ENCODE data around the gene OR6C2. TPM values are rescaled to one million over a fixed set of nuclear protein-coding genes. Genes with fewer than 3 reads are reported as not detected.
"Not testable (repeated sequence)": the region's sequence is repeated elsewhere in the genome, so short reads cannot be mapped to it uniquely, and the experiment has no call there.

OR6C2 gene
- total RNA-seq, 6 experiments from 2014 or later, result not detected

- WGBS (ENCODE audit: insufficient coverage, low coverage, low lambda C conversion rate, missing lambda C conversion rate), result 23% methylated on average over 2 of the region's 2 CpGs
- Histone ChIP-seq H3K4me1 (no peaks in the 10 kb centered on the region), H3K4me3 (no peak overlapping the region), H3K27me3 (no peaks in the 10 kb centered on the region), H3K27ac (no peak overlapping the region), H3K36me3 (no peaks in the 10 kb centered on the region), H3K9me3 (no peaks in the 10 kb centered on the region)
- DNase-seq (no peak), ATAC-seq (no peak)
- intact Hi-C loops (cut with DNase I), result no loop called here
- TF ChIP-seq POLR2A (IDR thresholded peaks at IDR 0.05), result no peak
- TF ChIP-seq CTCF (IDR thresholded peaks at IDR 0.05), result no peak
These were observed 24.0 kb downstream of the OR6C2 start for GRCh38 chr12:55467836-55468235.

GRCh38 chr12:55469291-55469690, 25.4 kb downstream of the OR6C2 start:
- Histone ChIP-seq H3K9me3 (no peaks in the 10 kb centered on the region), H3K27me3 (no peaks in the 10 kb centered on the region), H3K4me3 (no peak overlapping the region), H3K27ac (no peak overlapping the region), H3K4me1 (no peaks in the 10 kb centered on the region), H3K36me3 (no peaks in the 10 kb centered on the region)
- intact Hi-C loops (cut with DNase I), result no loop called here
- no peak for DNase-seq
- ATAC-seq, result no peak
- WGBS (ENCODE audit: insufficient coverage, low coverage, low lambda C conversion rate, missing lambda C conversion rate), result 59% methylated on average over 2 of the region's 2 CpGs
- TF ChIP-seq POLR2A (IDR thresholded peaks at IDR 0.05) (no peak), CTCF (IDR thresholded peaks at IDR 0.05) (no peak)

- DNase-seq (no peak), ATAC-seq (no peak)
- Histone ChIP-seq H3K27ac (no peak within 1 kb of the TSS), H3K4me1 (no peaks in the 10 kb centered on the region), H3K36me3 (no peaks in the 10 kb centered on the region), H3K27me3 (no peaks in the 10 kb centered on the region), H3K9me3 (no peaks in the 10 kb centered on the region), H3K4me3 (no peak within 1 kb of the TSS)
- intact Hi-C loops (cut with DNase I), result no loop called here
- no peak for TF ChIP-seq CTCF (IDR thresholded peaks at IDR 0.05)
- WGBS (ENCODE audit: insufficient coverage, low coverage, low lambda C conversion rate, missing lambda C conversion rate), result 64% methylated on average over 3 of the region's 3 CpGs
These were observed 26.4 kb downstream of the OR6C2 start, which contains the start of gene OR6C70 for GRCh38 chr12:55470088-55470829. OR6C70 (minus strand) TSS chr12:55470138; CDS start chr12:55470138, 0 bp downstream.

GRCh38 chr12:55472264-55472663, 28.4 kb downstream of the OR6C2 start:
- ATAC-seq, result no peak
- WGBS (ENCODE audit: insufficient coverage, low coverage, low lambda C conversion rate, missing lambda C conversion rate), result 56% methylated on average over 1 of the region's 1 CpG

GRCh38 chr12:55479136-55479535, 35.3 kb downstream of the OR6C2 start:
- DNase-seq; H3K36me3 ChIP-seq; intact Hi-C loops (cut with DNase I); H3K27ac ChIP-seq; H3K4me1 ChIP-seq; ATAC-seq; H3K4me3 ChIP-seq; H3K9me3 ChIP-seq; H3K27me3 ChIP-seq: not testable (repeated sequence)
- no CpG with 5 or more reads among the region's 29 CpGs for WGBS (ENCODE audit: insufficient coverage, low coverage, low lambda C conversion rate, missing lambda C conversion rate)

More at GRCh38 chr12:55472264-55472663, 28.4 kb downstream of the OR6C2 start:
- no peaks in the 10 kb centered on the region for H3K27me3 ChIP-seq
- no peak for DNase-seq
- TF ChIP-seq POLR2A (IDR thresholded peaks at IDR 0.05), result no peak
- no peak for TF ChIP-seq CTCF (IDR thresholded peaks at IDR 0.05)
- intact Hi-C loops (cut with DNase I), result no loop called here
- no peaks in the 10 kb centered on the region for H3K36me3 ChIP-seq
- H3K27ac ChIP-seq, result no peak overlapping the region
- no peaks in the 10 kb centered on the region for H3K9me3 ChIP-seq
- H3K4me3 ChIP-seq, result no peak overlapping the region
- no peaks in the 10 kb centered on the region for H3K4me1 ChIP-seq

- H3K27me3 ChIP-seq; intact Hi-C loops (cut with DNase I); H3K9me3 ChIP-seq; ATAC-seq; H3K4me1 ChIP-seq; H3K36me3 ChIP-seq; H3K4me3 ChIP-seq; DNase-seq; H3K27ac ChIP-seq: not testable (repeated sequence)
- WGBS (ENCODE audit: insufficient coverage, low coverage, low lambda C conversion rate, missing lambda C conversion rate), result 39% methylated on average over 3 of the region's 13 CpGs
These were observed 40.4 kb downstream of the OR6C2 start for GRCh38 chr12:55484284-55484683.

Data from right lobe of liver (tissue), 6 donors.